HG03565 (cell line): ENCODE results near the gene TMEM167A.

ENCODE experiments used
- ATAC-seq: cut with Tn5 transposase; IDR thresholded peaks from one replicate; pipeline ENCODE4 v1.9.1; 2021; ENCODE audit warnings: mild to moderate bottlenecking, moderate library complexity; ENCODE audit not compliant: unreplicated experiment

TMEM167A gene

GRCh38 chr5:83036991-83037575 lies 40.1 kb downstream of the TMEM167A start:
- no peak for ATAC-seq

- ATAC-seq = no peak
These were observed 41.7 kb downstream of the TMEM167A start for GRCh38 chr5:83035373-83036100.

GRCh38 chr5:83034528-83035207 lies 42.5 kb downstream of the TMEM167A start:
- ATAC-seq = no peak

GRCh38 chr5:83034036-83034435 lies 43.2 kb downstream of the TMEM167A start:
- no peak for ATAC-seq

- ATAC-seq = no peak
These were observed 45.8 kb downstream of the TMEM167A start for GRCh38 chr5:83031381-83031780.

GRCh38 chr5:83029912-83030311 lies 47.3 kb downstream of the TMEM167A start:
- ATAC-seq = no peak

GRCh38 chr5:83026930-83027687 lies 50.1 kb downstream of the TMEM167A start:
- peak; percentile 84 for ATAC-seq

GRCh38 chr5:83026516-83026915 lies 50.7 kb downstream of the TMEM167A start:
- ATAC-seq = peak; percentile 50

GRCh38 chr5:83025690-83026478 lies 51.3 kb downstream of the TMEM167A start:
- no peak for ATAC-seq

- no peak for ATAC-seq
These were observed 54.9 kb downstream of the TMEM167A start for GRCh38 chr5:83022334-83022733.

- no peak for ATAC-seq
These were observed 61.5 kb downstream of the TMEM167A start for GRCh38 chr5:83015676-83016075.

- peak; percentile 100 for ATAC-seq
These were observed 65.2 kb downstream of the TMEM167A start for GRCh38 chr5:83011985-83012384.

- ATAC-seq = no peak
These were observed 67.8 kb downstream of the TMEM167A start for GRCh38 chr5:83009408-83009807.

GRCh38 chr5:83007755-83008154 lies 69.4 kb downstream of the TMEM167A start:
- ATAC-seq = no peak

- ATAC-seq = no peak
These were observed 70.4 kb downstream of the TMEM167A start for GRCh38 chr5:83006683-83007283.

GRCh38 chr5:83003791-83004190 lies 73.4 kb downstream of the TMEM167A start:
- no peak for ATAC-seq
